HEK293T (cell line): ENCODE data around the gene RPL5.

ENCODE experiments used
- ARNT ChIP-seq: fragments of 450-650 bp; IDR thresholded peaks from 2 replicates; pipeline ENCODE4 v1.6.1; 2017; ENCODE audit warnings: mild to moderate bottlenecking
- BHLHE40 ChIP-seq: fragments of 450-650 bp; IDR thresholded peaks from 2 replicates; pipeline ENCODE4 v1.6.1; 2016; ENCODE audit warnings: mild to moderate bottlenecking, moderate library complexity, borderline replicate concordance
- FOXA1 ChIP-seq: fragments of 450-650 bp; IDR thresholded peaks from 2 replicates; pipeline ENCODE4 v1.6.1; 2016; ENCODE audit warnings: mild to moderate bottlenecking
- FOXK2 ChIP-seq: fragments of 450-650 bp; IDR thresholded peaks from 2 replicates; pipeline ENCODE4 v1.6.1; 2016; ENCODE audit warnings: mild to moderate bottlenecking
- FOXM1 ChIP-seq: fragments of 450-650 bp; IDR thresholded peaks from 2 replicates; pipeline ENCODE4 v1.6.1; 2017; ENCODE audit warnings: mild to moderate bottlenecking, borderline replicate concordance
- L3MBTL2 ChIP-seq: fragments of 450-650 bp; conservative IDR thresholded peaks from 2 replicates; pipeline ENCODE4 v1.6.1; 2016; ENCODE audit warnings: mild to moderate bottlenecking
- SUZ12 ChIP-seq: fragments of 450-650 bp; IDR thresholded peaks from 2 replicates; pipeline ENCODE4 v1.6.1; 2016; ENCODE audit warnings: mild to moderate bottlenecking
- ZNF384 ChIP-seq: fragments of 450-650 bp; IDR thresholded peaks from 2 replicates; pipeline ENCODE4 v1.6.1; 2016

GRCh38 chr1:92816732-92817131 is 15.1 kb upstream of the RPL5 start:
- TF ChIP-seq ARNT (no peak), FOXM1 (no peak), ZNF384 (no peak), FOXK2 (no peak), L3MBTL2 (no peak), FOXA1 (no peak), BHLHE40 (no peak), SUZ12 (no peak)
